ENCODE data around the gene C1orf167.

GRCh38 chr1:11751087-11751486 lies 10.9 kb upstream of the C1orf167 start:
- TF ChIP-seq PBX3 (IDR thresholded peaks at IDR 0.05) (no peak), CTCF (IDR thresholded peaks at IDR 0.05) (no peak), TEAD4 (IDR thresholded peaks at IDR 0.05; ENCODE audit: borderline replicate concordance, insufficient read depth) (no peak), FOSL2 (IDR thresholded peaks at IDR 0.05; ENCODE audit: borderline replicate concordance, low read depth) (no peak), REST (IDR thresholded peaks at IDR 0.05; ENCODE audit: low read depth, low read length) (no peak), EP300 (IDR thresholded peaks at IDR 0.05; ENCODE audit: borderline replicate concordance in 1 of 2, low read depth in 1 of 2, low read length in 1 of 2) (no peak), MAX (IDR thresholded peaks at IDR 0.05; ENCODE audit: low read depth) (no peak), MXI1 (IDR thresholded peaks at IDR 0.05; ENCODE audit: low read depth, low read length) (no peak)

Measured in SK-N-SH (cell line).